SIG-M5 (cell line): ENCODE measurements around the gene TMEM101.
"Not testable (repeated sequence)": the region's sequence is repeated elsewhere in the genome, so short reads cannot be mapped to it uniquely, and the experiment has no call there.

Experiments used
- DNase-seq: peaks from one replicate; lab custom pipeline; 2025; lab: John Stamatoyannopoulos, UW

Gene TMEM101

DNA sequence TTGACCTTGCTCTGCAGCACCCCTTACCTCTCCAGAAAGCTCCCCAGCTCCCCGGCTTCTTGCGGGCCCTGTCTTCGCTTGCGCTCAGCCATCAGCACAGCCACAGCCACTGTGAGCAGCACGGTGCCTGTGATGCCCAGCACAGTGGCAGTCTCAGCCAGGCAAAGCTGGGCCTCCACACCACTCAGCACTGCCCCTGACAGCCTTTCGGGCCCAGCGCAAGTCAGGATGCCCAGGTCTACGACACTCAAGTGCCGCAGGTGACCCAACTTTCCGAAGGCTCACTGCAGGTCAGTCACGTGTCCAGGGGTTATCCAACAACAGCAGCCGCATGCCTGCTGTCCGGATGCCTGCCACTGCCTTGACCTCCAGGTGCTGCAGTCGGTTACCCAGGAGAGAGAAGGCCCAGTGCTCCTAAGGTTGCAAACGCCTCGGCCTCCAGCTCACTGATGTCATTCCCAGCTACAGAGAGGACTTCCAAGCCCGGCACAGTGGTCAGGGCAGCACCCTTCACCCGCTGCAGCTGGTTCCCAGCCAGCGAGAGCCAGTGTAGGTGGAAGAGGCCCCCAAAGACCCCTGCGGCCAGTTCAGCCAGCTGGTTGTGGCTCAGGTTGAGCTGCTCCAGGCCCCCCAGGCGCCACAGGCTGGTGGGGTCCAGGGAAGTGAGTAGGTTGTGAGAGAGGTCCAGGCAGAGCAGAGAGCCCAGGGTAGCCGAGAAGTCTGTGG is 8.9 kb upstream of the TMEM101 start:
- no peak for DNase-seq

DNA sequence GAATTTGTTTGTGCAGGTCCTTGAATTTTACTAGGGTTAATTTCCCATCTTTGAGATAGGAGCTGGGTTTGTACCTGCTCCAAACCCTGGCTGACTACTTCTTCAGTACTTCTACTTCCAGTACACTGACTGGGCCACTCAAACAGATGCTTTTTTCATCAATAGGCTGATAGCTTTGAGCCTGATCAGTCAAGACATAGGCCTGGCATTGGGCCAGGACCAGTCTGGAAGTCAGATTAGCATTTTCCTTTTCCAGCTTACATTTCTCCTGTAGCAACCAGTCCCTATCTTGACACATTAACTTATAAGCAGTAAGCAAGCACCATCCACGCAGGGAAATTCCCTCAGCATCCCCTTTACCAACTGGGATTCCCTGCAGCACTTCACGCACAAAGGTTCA is 7.5 kb upstream of the TMEM101 start:
- no peak for DNase-seq

GRCh38 chr17:44021227-44021626 is 6.5 kb upstream of the TMEM101 start:
- DNase-seq = not testable (repeated sequence)

DNA sequence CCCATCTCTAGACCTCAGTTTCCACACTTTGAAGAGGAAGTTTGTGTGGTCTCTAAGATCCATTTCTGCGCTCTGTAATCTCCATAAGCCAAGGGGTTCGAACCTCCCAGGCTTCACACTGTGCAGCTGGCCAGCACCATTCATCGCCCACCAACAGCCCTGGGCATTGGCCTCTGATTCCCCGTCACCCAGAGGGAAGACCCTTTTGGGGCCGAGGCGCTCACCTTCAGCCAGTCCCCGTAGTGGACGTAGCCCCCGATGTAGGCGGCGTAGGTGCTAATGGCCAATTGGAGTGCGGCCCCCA is 678 bp downstream of the TMEM101 start:
- DNase-seq = no peak

GRCh38 chr17:44012874-44013273 is 1.9 kb downstream of the TMEM101 start:
- DNase-seq = no peak

DNA sequence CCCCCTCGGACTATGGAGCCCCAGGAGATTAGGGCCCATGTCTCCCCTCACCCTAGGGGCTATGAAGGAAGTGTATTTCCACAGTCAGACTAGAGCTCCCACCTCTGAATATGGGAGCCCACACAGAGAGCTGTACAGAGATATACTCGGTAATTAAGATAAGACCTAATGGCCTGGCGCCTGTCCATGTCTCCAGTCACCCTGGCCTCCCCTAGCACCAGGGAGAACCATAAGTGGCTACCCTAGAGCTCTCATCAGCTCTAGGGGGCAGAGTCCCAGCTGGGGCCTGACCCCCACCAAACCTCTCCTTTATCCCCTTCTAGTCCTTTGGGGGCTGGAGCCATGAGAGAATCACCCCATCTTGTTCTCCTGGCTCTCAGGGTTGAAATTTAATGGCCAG is 2.4 kb downstream of the TMEM101 start:
- no peak for DNase-seq

DNA sequence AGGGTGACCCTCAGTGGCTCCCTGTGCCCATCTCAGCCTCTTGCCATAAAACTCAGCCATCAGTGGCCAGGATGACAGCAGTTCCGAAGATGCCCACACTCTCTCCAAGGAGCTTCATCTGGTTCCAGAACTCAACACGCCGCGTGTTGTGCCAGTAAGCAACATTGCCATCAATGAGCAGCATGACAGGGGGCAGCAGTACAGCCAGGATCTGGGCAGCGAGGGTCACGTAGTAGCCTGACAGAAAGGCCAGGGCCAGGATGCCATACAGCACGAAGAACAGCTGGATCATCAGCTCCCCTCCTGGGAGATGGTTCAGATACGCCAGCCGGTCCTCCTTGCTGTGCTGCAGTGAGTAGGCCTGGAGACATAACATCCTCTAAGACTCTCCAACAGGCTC is 2.9 kb downstream of the TMEM101 start:
- DNase-seq = no peak

- DNase-seq = no peak
Measured at GRCh38 chr17:44010966-44011647, 3.7 kb downstream of the TMEM101 start.

- no peak for DNase-seq
Measured at GRCh38 chr17:44008205-44008909, 6.4 kb downstream of the TMEM101 start.

DNA sequence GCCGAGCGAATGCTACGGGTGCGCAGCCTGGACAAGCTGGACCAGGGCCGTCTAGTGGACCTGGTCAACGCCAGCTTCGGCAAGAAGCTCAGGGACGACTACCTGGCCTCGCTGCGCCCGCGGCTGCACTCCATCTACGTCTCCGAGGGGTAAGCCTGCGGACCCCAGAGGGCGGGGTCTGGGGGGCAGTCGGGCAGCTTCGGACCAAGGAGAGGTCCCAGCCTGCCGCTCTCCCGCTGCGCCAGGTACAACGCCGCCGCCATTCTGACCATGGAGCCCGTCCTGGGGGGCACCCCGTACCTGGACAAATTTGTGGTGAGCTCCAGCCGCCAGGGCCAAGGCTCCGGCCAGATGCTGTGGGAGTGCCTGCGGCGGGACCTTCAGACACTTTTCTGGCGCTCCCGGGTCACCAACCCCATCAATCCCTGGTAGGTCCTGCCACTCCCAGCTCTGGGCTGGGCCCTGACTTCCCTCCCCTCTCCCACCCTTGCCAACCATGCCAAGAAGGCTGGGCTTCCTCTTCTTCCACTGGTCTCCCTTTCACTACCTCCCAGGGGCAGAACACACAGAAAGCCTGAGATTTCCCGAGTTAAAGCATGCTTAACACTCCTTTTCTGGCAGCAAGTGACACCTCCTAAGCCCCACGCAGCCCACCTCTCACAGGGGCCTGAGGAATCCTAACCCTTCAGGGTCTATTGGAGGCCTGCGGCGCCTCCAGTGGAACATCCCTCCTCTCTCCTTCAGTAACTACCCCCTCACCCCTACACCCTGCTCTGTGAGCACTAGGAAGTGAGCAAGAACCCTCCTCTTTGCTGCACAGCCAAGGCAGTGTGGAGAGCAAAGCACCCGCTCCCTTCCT is 7.2 kb downstream of the TMEM101 start:
- DNase-seq = no peak

- DNase-seq = peak; percentile 85
Measured at GRCh38 chr17:44006598-44007345, 8.0 kb downstream of the TMEM101 start.

DNA sequence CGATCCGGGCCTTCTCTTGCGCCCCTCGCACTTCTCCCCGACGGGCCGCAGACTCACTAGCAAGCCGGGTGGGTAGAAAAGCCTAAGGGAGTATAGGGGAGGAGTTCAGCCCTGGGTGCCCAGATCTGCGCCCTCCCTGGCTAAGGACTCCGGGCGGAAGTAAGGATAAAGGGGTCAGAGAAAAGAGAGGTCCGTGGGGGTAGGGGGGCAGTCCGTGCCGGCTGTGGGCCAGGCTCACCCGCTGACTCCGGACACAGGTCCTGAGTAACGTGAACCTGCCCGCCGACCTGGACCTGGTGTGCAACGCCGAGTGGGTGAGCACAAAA is 8.5 kb downstream of the TMEM101 start:
- DNase-seq = no peak

DNA sequence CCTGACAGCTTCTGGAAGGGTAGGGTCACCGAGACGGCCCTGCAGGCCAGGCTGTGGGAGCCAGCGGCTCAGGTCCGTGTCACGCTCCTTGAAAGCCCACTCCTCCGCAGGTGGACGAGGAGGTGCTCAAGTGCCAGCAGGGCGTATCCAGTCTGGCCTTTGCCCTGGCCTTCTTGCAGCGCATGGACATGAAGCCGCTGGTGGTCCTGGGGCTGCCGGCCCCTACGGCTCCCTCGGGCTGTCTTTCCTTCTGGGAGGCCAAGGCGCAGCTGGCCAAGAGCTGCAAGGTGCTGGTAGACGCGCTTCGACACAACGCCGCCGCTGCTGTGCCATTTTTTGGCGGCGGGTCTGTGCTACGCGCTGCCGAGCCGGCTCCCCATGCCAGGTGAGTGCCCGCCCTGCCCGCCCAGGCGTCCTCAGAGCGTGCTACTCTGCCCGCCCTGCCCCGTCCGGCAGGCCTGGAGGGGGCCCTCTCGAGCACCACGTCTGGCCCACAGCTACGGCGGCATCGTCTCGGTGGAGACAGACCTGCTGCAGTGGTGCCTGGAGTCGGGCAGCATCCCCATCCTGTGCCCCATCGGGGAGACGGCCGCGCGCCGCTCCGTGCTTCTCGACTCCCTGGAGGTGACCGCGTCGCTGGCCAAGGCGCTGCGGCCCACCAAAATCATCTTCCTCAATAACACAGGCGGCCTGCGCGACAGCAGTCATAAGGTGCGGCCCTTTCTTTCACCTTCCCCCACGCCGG is 9.1 kb downstream of the TMEM101 start:
- DNase-seq = no peak

GRCh38 chr17:44004761-44005526 is 9.8 kb downstream of the TMEM101 start:
- DNase-seq = no peak

DNA sequence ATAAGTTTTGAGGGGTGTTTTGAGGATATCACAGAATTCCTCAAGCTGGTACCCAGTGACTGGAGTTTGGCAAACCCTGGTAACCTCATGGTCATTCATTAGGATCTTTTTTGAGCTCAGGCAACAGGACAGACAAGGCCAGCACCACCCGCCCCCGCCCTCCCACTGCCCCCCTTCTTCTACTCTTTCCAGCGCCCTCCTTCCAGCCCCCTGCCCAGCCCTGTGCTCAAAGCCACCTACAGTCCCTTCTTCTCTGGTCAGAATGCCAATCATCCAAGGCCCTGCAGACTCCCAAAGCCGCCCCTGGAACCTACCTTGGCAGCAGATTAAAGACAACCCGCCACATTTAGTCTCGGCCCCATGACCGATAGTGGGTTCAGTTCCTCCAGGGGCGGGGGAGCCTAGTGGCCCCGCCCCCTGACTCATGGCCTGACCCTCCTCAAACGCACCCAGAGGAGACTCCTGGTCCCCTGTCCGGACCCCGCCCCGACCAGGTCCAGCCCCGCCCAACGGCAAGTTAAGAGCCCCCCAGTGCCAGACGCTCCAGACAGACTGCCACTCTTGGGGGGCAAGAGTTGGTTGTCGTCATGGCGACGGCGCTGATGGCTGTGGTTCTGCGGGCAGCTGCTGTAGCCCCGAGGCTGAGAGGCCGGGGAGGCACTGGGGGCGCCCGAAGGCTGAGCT is 10.5 kb downstream of the TMEM101 start, which contains the start of gene NAGS:
NAGS (plus strand) TSS at position 546 of the 684 bp plus-strand sequence; CDS start at position 588, 42 bp downstream.
- DNase-seq = no peak

- no peak for DNase-seq
Measured at GRCh38 chr17:44002141-44002848, 12.5 kb downstream of the TMEM101 start.

DNA sequence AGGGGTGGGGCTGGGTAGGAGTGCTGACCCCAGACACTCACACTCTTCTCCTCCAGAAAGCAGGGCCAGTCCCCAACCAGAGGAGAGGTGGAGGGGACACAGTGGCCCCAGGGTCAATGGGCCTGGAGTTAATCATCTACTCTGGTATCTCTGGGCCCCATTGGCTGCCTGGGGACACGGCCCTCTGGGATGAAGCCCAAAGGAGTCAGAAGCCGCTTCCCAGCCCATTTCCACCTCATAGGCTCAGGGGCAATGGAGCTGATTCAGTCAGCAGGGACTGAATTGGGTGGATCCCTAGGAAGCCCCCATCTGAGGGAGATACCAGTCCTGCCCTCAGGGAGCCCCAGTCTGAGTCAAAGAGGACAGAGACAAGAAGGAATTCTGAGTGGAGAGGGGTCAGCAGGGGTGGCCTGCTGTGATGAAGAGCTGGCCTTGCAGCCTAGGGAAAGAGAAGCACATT is 13.3 kb downstream of the TMEM101 start:
- no peak for DNase-seq

- no peak for DNase-seq
Measured at GRCh38 chr17:44000871-44001460, 13.8 kb downstream of the TMEM101 start.
